ENCODE results near the gene MUL1. TPM values are rescaled to one million over a fixed set of nuclear protein-coding genes. Genes with fewer than 3 reads are reported as not detected.

Gene MUL1
- total RNA-seq, 2 experiments from 2014 or later, result 21.0 to 21.8 TPM

- H3K27me3 Mint-ChIP-seq, result peaks cover 32% of the 10 kb centered on the region
- CTCF ChIA-PET, result interaction anchor here (1.1 to 1.7 kb wide), 2 partner anchors 112 to 285 kb away, joined by 3 to 4 read pairs; no protein-coding TSS in a partner anchor
- H3K27ac Mint-ChIP-seq, result no peak overlapping the region
- no peaks in the 10 kb centered on the region for H3K36me3 Mint-ChIP-seq (ENCODE audit: low read depth)
- DNase-seq, result no peak
- peaks cover 6% of the 10 kb centered on the region for H3K4me1 Mint-ChIP-seq
- no peaks in the 10 kb centered on the region for H3K9me3 Mint-ChIP-seq
- POLR2A ChIA-PET, result no interaction called here
- H3K4me3 Mint-ChIP-seq, result no peak overlapping the region
These were observed 16.8 kb downstream of the MUL1 start for GRCh38 chr1:20491178-20491577.

DNA sequence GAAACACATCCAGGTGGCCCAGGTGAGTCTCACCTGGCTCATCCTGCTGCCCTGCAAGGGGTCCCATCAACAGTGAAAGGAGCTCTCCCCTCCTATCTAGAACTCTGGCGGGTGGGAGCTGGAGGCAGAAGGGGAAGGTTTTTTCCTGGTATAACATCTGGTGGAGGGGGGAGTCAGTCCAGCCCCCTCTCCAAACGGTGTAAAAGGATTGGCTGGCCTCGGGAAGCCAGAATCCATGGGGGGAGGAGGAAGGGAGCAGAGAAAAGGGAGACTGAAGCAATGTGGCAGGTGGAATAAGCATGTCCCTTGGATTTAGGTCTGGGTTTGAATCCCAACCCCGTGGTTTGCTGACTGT is 20.7 kb downstream of the MUL1 start:
- POLR2A ChIA-PET, result no interaction called here
- no peak for DNase-seq
- no peaks in the 10 kb centered on the region for H3K9me3 Mint-ChIP-seq
- CTCF ChIA-PET, result no interaction called here
- H3K4me1 Mint-ChIP-seq, result peaks cover 11% of the 10 kb centered on the region
- no peaks in the 10 kb centered on the region for H3K36me3 Mint-ChIP-seq (ENCODE audit: low read depth)
- H3K27ac Mint-ChIP-seq, result no peak overlapping the region
- H3K4me3 Mint-ChIP-seq, result peak overlapping the region; percentile 32
- peaks cover 60% of the 10 kb centered on the region for H3K27me3 Mint-ChIP-seq

DNA sequence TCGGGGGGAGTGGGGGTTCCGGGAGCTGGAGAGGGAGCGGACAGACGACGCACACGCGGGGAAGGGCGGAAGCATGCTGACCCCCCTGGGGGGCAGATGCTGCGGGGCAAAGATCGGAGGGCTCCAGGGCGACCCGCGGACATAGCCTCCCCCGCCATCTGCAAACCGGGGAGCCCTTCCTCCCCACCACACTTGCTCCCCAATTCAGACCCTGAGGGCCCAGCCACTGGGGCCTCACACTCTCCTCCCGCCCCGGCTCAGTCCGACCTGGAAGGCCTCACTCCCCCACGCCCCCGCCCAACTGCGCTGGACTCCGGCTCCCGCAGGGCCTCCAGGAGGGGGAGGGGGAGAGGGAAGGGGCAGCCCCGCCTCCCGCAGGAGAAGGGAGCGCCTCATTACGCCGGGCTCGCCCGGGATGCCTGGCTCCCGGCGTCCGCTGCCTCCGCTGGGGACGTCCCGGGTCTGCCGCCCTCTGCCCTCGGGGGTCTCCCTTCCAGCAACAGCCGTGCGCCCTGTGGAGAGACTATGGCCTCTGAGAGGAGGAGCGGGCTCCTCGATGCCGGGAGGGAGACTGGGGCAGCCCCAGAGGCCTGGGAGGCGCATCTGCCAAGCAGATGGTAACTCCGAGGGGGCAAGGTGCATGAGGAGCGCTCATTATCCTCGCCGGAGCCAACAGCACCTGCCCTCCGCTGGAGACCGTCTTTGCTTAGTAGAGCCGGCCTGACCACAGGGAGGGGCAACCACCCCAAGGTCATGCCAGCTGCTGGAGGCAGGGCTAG is 21.3 kb downstream of the MUL1 start:
- Mint-ChIP-seq H3K36me3 (ENCODE audit: low read depth) (no peaks in the 10 kb centered on the region), H3K27ac (no peak overlapping the region), H3K27me3 (peaks cover 65% of the 10 kb centered on the region), H3K4me1 (peaks cover 11% of the 10 kb centered on the region), H3K9me3 (no peaks in the 10 kb centered on the region), H3K4me3 (peak overlapping the region; percentile 32)
- ChIA-PET POLR2A (interaction anchor here (1.0 kb wide), 1 partner anchor 21 kb away, joined by 4 read pairs; the partner anchor contains the start of gene MUL1), CTCF (no interaction called here)
- DNase-seq, result no peak

DNA sequence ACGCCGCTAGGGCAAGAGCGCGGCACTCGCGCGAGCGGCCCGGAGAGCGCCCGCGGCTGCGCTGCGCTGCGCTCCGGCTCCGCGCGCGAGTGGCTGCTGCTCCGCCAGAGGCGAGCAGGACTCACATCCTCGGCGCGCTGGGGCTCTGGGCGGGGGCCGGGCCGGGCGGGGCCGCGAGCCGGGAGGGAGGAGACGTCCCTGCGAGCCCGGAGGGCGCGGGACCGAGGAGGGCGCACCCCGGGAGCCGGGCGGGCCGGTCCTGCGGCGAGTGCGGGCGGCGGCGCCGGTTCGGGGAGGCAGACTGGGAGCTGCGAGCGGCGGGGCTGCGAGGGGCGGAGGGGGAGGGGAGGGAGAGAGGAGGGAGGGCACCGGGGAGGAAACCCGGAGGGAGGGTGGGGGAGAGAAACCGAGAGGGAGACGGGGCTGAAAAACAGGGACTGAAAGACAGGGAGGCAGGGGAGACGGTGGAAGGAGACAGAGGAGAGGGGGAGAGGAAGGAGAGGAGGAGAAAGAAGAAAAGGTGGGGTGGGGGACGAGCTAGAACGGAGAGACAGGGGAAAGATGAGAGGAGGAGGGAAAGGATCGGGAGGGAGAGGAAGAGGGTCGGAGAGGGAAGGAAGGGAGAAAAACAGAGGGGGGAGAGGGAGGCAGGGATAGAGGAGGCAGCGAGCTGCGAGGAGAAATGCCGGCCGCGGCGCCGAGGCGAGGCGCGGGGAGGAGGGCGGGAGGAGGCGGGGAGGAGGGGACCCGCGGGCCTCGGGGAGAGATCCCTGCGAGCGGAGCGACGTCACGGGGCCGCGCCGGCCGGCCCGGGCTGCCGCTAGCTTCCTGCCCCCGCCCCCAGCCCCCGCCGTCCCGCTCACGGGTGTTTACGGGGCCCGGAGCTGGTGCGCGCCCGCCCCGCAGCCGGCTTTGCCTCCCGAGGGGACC is 22.2 kb downstream of the MUL1 start, which contains the start of gene CAMK2N1:
CAMK2N1 (minus strand) TSS at position 684 of the 930 bp plus-strand sequence. CDS start 831 bp downstream, outside the sequence.
- Mint-ChIP-seq H3K9me3 (no peaks in the 10 kb centered on the region), H3K27me3 (peaks cover 69% of the 10 kb centered on the region), H3K4me3 (peak within 1 kb of the TSS; percentile 71), H3K36me3 (ENCODE audit: low read depth) (no peaks in the 10 kb centered on the region), H3K27ac (no peak within 1 kb of the TSS), H3K4me1 (peaks cover 11% of the 10 kb centered on the region)
- ChIA-PET POLR2A (interaction anchor here (1.0 kb wide), 1 partner anchor 22 kb away, joined by 4 read pairs; the partner anchor contains the start of gene MUL1), CTCF (no interaction called here)
- peak; percentile 59 for DNase-seq

- Mint-ChIP-seq H3K27ac (no peak overlapping the region), H3K4me1 (peaks cover 11% of the 10 kb centered on the region), H3K36me3 (ENCODE audit: low read depth) (no peaks in the 10 kb centered on the region), H3K9me3 (no peaks in the 10 kb centered on the region), H3K27me3 (peaks cover 74% of the 10 kb centered on the region), H3K4me3 (peak overlapping the region; percentile 35)
- ChIA-PET CTCF (no interaction called here), POLR2A (no interaction called here)
- DNase-seq, result no peak
These were observed 23.2 kb downstream of the MUL1 start for GRCh38 chr1:20484519-20485462.

DNA sequence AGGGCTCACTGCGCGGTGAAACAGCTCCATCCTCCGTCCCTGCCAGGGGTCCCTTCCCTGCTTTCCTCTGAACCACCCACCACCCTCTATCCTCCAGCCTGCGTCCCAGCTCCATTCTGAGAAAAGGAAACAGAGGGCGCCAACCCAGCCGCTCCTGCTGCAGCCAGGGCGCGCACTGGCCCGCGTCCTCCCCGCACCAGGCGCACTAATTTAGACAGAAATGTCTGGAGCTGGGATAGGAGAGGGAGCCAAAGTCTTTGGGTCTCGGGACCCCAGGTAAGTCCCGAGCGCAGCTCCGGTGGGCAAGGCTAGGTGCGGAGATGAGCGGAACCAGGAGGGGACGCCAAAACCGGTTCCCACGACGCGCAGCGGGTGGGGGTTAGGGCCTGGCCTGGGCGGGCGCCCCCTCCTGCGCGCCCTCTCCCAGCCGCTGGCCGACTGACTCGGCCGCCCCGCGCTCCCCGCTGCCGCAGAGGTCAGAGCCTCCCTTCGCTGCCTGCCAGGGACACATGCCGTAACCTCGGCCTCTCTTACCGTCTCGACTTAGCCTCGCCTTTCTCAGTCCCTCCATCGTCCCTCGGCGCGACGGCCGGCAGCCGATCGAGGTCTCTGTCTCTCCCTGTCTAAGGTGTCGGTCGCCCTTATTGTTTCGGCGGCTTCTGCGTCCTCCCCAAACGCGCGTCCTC is 24.0 kb downstream of the MUL1 start:
- Mint-ChIP-seq H3K4me3 (peak overlapping the region; percentile 35), H3K27me3 (peaks cover 74% of the 10 kb centered on the region), H3K27ac (no peak overlapping the region), H3K4me1 (peaks cover 11% of the 10 kb centered on the region), H3K36me3 (ENCODE audit: low read depth) (no peaks in the 10 kb centered on the region), H3K9me3 (no peaks in the 10 kb centered on the region)
- DNase-seq, result no peak
- ChIA-PET POLR2A (no interaction called here), CTCF (interaction anchor here (1.3 kb wide), 1 partner anchor 11 kb away, joined by 5 read pairs; no protein-coding TSS in a partner anchor)

GRCh38 chr1:20483098-20483832 is 24.7 kb downstream of the MUL1 start:
- Mint-ChIP-seq H3K9me3 (no peaks in the 10 kb centered on the region), H3K4me3 (no peak overlapping the region), H3K36me3 (ENCODE audit: low read depth) (no peaks in the 10 kb centered on the region), H3K4me1 (peaks cover 11% of the 10 kb centered on the region), H3K27ac (no peak overlapping the region), H3K27me3 (peaks cover 72% of the 10 kb centered on the region)
- DNase-seq, result no peak
- ChIA-PET POLR2A (no interaction called here), CTCF (interaction anchor here (0.9 to 1.3 kb wide), 2 partner anchors 11 to 39 kb away, joined by 3 to 5 read pairs; no protein-coding TSS in a partner anchor)

DNA sequence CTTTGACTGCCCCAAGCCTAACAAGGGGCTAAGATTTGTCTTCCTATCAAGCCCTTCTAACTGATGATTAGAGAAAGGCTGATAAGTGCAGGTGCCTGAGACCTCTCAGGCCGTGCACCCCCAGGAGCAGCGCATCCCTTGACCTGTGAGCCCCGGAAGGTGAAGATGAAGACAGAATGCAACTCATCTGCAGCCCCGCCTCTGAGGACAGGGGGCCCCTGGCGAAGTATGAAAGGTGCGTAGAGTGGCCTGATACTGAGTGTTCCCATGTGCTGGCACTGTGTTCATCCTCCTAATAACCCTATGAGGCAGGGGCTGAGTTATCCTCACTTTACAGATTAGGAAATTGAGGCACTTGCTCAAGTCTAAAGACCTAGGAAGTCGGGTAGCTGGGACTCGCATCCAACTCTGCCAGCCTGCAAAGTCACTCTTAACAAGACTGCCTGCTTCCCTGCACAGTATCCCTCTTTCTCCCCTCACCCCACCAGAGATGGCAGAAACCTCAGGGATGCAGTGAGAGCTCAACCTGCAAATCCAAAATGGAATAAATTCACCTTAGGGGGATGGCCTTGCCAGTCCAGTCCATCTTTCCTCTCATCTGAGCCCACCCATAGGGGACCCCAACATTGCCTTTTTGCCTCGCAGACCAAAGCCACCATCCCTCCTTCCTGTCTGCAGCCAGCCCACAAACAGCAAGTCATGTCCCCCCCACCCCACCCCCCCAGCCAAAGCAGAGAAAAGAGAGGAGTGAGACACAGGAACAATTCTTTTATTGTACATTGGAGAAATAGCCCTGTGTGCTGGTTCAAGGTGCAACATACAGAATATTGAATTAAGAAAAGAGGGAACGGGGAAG is 26.1 kb downstream of the MUL1 start:
- H3K9me3 Mint-ChIP-seq, result no peaks in the 10 kb centered on the region
- H3K27ac Mint-ChIP-seq, result no peak overlapping the region
- no peaks in the 10 kb centered on the region for H3K36me3 Mint-ChIP-seq (ENCODE audit: low read depth)
- H3K27me3 Mint-ChIP-seq, result peaks cover 68% of the 10 kb centered on the region
- H3K4me3 Mint-ChIP-seq, result no peak overlapping the region
- ChIA-PET POLR2A (no interaction called here), CTCF (interaction anchor here (0.9 kb wide), 1 partner anchor 40 kb away, joined by 3 read pairs; no protein-coding TSS in a partner anchor)
- peaks cover 9% of the 10 kb centered on the region for H3K4me1 Mint-ChIP-seq
- no peak for DNase-seq

GRCh38 chr1:20480951-20481617 is 26.9 kb downstream of the MUL1 start:
- no peaks in the 10 kb centered on the region for H3K9me3 Mint-ChIP-seq
- no peak for DNase-seq
- H3K27me3 Mint-ChIP-seq, result peaks cover 73% of the 10 kb centered on the region
- no peaks in the 10 kb centered on the region for H3K36me3 Mint-ChIP-seq (ENCODE audit: low read depth)
- H3K4me1 Mint-ChIP-seq, result peaks cover 9% of the 10 kb centered on the region
- ChIA-PET CTCF (no interaction called here), POLR2A (no interaction called here)
- no peak overlapping the region for H3K27ac Mint-ChIP-seq
- no peak overlapping the region for H3K4me3 Mint-ChIP-seq

DNA sequence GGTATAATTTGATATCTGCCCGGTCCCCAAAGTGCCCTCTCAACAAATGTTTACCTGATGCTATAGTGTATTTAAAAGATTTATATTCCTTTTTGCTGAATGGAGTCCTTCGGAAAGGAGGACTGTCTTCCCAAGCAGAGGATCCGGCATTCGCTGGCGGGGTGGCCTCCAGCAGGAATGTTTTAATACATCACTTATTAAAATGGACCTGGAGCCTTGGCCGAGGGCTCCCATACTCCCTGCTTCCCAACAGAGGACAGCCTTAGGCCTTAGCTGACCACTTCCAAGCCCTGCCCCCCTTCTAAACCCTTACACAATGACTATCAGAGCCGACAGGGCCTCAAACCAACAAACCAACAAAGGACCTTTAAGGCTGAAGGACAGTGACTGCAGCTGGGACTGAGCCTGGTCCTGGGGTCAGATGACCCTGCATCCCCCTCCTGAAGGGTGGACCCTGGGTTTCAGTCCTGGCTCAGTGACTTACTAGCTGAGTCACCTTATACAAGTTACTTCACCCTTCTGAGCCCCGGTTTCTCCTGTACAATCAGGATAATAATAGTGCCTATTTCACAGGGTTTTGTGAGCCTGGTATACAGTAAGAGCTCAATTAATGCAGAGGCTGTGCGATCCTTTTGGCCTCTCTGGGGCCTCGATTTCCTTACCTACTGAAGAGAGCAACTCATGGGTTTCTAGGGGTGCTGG is 27.6 kb downstream of the MUL1 start:
- H3K27me3 Mint-ChIP-seq, result peaks cover 76% of the 10 kb centered on the region
- H3K4me3 Mint-ChIP-seq, result no peak overlapping the region
- no peaks in the 10 kb centered on the region for H3K9me3 Mint-ChIP-seq
- H3K36me3 Mint-ChIP-seq (ENCODE audit: low read depth), result no peaks in the 10 kb centered on the region
- ChIA-PET POLR2A (no interaction called here), CTCF (no interaction called here)
- H3K4me1 Mint-ChIP-seq, result peaks cover 6% of the 10 kb centered on the region
- no peak overlapping the region for H3K27ac Mint-ChIP-seq
- no peak for DNase-seq
